ENCODE data around the gene PSD2.

The PSD2 gene

DNA sequence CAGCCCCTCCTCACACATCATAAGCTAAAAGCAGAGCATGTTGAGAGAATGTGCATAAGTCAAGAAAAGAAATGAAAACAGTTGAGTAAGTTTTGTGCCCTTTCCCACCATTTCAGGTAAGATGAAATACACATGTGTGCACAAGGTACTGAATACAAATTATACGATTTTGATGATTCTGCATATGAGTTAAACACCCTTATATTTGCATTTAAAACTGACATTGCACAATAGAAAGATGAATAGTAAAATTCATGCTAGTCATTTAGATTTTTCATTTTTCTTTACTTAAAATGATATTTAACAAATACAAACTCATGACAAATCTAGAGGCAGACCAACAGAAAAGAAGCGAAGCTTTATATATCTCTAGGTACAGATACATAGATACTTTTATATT is 24.9 kb upstream of the PSD2 start:
- H3K4me3 ChIP-seq (ENCODE audit: low read length) = no peak overlapping the region
- H3K79me2 ChIP-seq (ENCODE audit: low read length) = no peaks in the 10 kb centered on the region
- no peak overlapping the region for H3K27ac ChIP-seq (ENCODE audit: low read length)
- H3K36me3 ChIP-seq (replicated peaks; ENCODE audit: low read depth, low read length) = no peaks in the 10 kb centered on the region
- no peak overlapping the region for H2AFZ ChIP-seq (ENCODE audit: low read depth, low read length)
- H3K4me2 ChIP-seq (ENCODE audit: low read length) = no peak overlapping the region
- H4K20me1 ChIP-seq (ENCODE audit: insufficient read depth, low read length) = no peaks in the 10 kb centered on the region
- no peak overlapping the region for H3K9ac ChIP-seq (ENCODE audit: low read length)
- TF ChIP-seq EZH2phosphoT487 (IDR thresholded peaks at IDR 0.05; ENCODE audit: low read depth) = no peak
- TF ChIP-seq, protein P1, sequence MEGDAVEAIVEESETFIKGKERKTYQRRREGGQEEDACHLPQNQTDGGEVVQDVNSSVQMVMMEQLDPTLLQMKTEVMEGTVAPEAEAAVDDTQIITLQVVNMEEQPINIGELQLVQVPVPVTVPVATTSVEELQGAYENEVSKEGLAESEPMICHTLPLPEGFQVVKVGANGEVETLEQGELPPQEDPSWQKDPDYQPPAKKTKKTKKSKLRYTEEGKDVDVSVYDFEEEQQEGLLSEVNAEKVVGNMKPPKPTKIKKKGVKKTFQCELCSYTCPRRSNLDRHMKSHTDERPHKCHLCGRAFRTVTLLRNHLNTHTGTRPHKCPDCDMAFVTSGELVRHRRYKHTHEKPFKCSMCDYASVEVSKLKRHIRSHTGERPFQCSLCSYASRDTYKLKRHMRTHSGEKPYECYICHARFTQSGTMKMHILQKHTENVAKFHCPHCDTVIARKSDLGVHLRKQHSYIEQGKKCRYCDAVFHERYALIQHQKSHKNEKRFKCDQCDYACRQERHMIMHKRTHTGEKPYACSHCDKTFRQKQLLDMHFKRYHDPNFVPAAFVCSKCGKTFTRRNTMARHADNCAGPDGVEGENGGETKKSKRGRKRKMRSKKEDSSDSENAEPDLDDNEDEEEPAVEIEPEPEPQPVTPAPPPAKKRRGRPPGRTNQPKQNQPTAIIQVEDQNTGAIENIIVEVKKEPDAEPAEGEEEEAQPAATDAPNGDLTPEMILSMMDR (IDR thresholded peaks at IDR 0.05; ENCODE audit: low read depth, low read length) = no peak
- 0 out of 2 replicates have a peak, but pooled peaks cover 2% of the 10 kb centered on the region for H3K4me1 ChIP-seq (ENCODE audit: low read length)
- H3K27me3 ChIP-seq (ENCODE audit: low read depth, low read length) = 0 out of 2 replicates have a peak, but pooled peaks cover 4% of the 10 kb centered on the region
- H3K9me3 ChIP-seq (ENCODE audit: insufficient read depth, low read length) = no peaks in the 10 kb centered on the region

DNA sequence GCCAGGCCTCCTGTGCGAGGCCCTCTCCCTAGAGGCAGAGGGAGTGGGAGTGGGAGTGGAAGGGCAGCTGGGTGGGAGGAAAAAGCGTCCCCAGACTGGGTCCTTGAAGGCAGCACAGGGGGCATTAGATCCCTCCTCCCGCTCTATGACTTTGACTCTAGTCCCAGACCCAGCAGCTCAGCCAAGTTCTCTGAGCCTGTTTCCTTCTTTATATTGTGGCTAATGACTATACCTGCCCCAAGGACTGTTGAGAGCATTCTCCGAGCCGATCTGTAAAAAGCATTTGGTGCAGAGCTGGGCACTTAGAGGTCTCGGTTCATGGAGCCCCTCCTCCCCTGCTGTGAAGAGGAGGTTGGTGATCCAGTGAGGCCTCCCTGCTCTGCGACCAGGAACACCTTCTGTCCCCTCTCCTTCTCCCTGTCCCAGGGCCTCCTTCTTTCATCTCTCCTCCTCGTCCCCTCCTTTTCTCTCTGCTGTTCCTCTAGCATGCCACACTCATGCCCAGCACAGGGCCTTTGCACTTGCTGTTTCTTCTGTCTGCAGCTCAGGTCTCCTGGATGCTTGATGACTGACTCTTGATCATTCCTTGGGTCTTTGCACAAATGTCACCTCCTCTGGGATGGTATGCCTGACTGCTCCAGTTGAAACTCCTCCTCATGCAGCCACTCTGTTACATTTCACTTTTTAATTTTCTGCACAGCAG is 23.4 kb upstream of the PSD2 start:
- TF ChIP-seq, protein P1 (IDR thresholded peaks at IDR 0.05; ENCODE audit: low read depth, low read length) = no peak
- TF ChIP-seq EZH2phosphoT487 (IDR thresholded peaks at IDR 0.05; ENCODE audit: low read depth) = no peak
- H3K9me3 ChIP-seq (ENCODE audit: insufficient read depth, low read length) = no peaks in the 10 kb centered on the region

DNA sequence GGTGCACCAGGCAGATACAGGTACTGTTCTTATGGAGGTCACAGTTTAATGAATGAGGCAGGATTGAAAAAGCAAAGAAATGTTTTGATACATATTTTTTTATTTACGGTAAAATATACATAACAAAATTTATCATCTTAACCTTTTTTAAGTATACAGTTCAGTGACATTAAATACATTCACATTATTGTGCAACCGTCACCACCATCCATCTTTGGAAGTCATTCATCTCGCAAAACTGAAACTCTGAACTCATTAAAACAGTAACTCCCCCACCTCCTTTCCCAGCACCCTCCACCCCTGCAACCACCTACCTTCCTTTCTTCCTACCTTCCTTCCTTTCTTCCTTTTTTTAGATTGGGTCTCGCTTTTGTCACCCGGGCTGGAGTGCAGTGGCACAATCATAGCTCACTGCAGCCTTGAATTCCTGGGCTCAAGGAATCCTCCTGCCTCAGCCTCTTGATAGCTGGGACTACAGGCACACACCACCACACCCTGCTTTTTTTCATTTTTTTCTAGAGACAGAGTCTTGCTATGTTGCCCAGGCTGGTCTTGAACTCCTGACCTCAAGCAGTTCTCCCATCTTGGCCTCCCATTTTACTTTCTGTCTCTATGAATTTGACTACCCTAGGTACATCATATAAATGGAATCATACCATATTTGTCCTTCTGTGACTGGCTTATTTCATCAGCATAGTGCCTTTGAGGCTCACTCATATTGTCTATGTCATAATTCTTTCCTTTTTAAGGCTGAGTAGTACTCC is 22.5 kb upstream of the PSD2 start:
- Histone ChIP-seq H3K4me2 (ENCODE audit: low read length) (no peak overlapping the region), H3K9me3 (ENCODE audit: insufficient read depth, low read length) (no peaks in the 10 kb centered on the region), H3K36me3 (replicated peaks; ENCODE audit: low read depth, low read length) (no peaks in the 10 kb centered on the region), H3K4me1 (ENCODE audit: low read length) (0 out of 2 replicates have a peak, but pooled peaks cover 2% of the 10 kb centered on the region), H3K27ac (ENCODE audit: low read length) (no peak overlapping the region), H4K20me1 (ENCODE audit: insufficient read depth, low read length) (no peaks in the 10 kb centered on the region), H3K79me2 (ENCODE audit: low read length) (no peaks in the 10 kb centered on the region), H2AFZ (ENCODE audit: low read depth, low read length) (no peak overlapping the region), H3K9ac (ENCODE audit: low read length) (no peak overlapping the region), H3K4me3 (ENCODE audit: low read length) (no peak overlapping the region), H3K27me3 (ENCODE audit: low read depth, low read length) (0 out of 2 replicates have a peak, but pooled peaks cover 4% of the 10 kb centered on the region)
- TF ChIP-seq, protein P1 (IDR thresholded peaks at IDR 0.05; ENCODE audit: low read depth, low read length) = no peak
- TF ChIP-seq EZH2phosphoT487 (IDR thresholded peaks at IDR 0.05; ENCODE audit: low read depth) = no peak

More for the DNA sequence above, 23.4 kb upstream of the PSD2 start:
- 0 out of 2 replicates have a peak, but pooled peaks cover 4% of the 10 kb centered on the region for H3K27me3 ChIP-seq (ENCODE audit: low read depth, low read length)
- no peaks in the 10 kb centered on the region for H3K36me3 ChIP-seq (replicated peaks; ENCODE audit: low read depth, low read length)
- H2AFZ ChIP-seq (ENCODE audit: low read depth, low read length) = no peak overlapping the region
- H3K79me2 ChIP-seq (ENCODE audit: low read length) = no peaks in the 10 kb centered on the region
- H3K9ac ChIP-seq (ENCODE audit: low read length) = no peak overlapping the region
- H3K4me3 ChIP-seq (ENCODE audit: low read length) = no peak overlapping the region
- no peak overlapping the region for H3K4me2 ChIP-seq (ENCODE audit: low read length)
- no peak overlapping the region for H3K27ac ChIP-seq (ENCODE audit: low read length)
- H4K20me1 ChIP-seq (ENCODE audit: insufficient read depth, low read length) = no peaks in the 10 kb centered on the region
- 0 out of 2 replicates have a peak, but pooled peaks cover 2% of the 10 kb centered on the region for H3K4me1 ChIP-seq (ENCODE audit: low read length)

Measured in OCI-LY3 (cell line).